CD1c-positive myeloid dendritic cell (primary cell): ENCODE results near the gene SH2D3C.

Experiments
- DNase-seq: peaks from one replicate; pipeline ENCODE4 v3.0.0-alpha.2; 2016; ENCODE audit errors: extremely low spot score

The SH2D3C gene

DNA sequence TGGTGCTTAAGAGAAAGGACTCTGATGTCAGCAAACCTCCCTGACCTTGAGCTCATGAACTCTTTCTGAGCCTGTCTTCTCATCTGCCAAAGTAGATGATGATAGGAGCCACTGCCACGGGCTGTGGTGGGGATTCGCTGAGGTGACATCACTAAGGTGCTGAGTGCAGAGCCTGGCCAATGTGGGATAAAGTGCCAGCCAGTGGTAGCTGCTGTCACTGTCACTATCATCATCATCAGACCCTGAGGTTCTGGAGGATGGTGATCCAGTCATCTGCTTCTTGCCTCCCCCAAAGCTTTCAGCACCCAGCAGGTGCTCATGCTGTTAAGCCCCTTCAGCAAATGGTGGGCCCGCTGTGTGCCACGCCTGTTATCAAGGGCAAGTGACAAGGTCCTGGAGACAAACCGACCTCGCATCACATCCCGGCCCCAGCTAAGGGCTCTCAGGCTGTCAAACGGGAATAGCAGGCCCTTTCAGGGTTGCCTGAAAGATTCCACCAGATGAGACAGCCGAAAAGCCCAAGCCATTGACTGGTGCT, 30.6 kb upstream of the SH2D3C start:
- no peak for DNase-seq

DNA sequence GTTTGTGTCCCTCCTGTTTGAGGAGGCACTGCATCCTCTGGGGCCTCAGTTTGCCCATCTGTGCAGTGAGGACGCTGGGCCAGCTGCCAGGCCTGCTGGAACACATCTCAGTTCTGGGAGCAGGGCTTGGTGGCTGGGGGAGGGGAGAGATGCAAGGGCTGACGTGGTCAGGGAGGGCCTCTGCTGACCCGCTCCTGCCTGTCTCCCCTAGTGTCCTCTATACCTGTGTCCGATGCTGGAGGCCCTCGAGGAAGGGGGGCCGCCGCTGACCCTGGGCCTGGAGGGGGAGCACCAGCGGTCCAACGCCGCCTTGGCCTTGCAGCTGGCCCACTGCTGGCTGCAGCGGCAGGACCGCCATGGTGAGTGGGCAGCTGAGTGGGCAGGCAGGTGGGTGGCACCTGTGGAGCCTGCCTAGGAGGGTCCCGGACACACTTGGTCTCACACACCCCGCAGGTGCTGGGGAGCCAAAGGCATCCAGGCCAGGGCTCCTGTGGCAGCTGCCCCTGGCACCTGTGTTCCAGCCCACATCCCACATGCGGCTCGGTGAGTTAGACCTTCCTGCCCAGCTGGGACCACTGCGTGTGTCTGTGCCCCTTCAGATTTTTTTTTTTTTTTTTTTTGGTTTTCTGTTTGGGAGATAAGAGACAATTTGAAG, 30.0 kb upstream of the SH2D3C start:
- no peak for DNase-seq

DNA sequence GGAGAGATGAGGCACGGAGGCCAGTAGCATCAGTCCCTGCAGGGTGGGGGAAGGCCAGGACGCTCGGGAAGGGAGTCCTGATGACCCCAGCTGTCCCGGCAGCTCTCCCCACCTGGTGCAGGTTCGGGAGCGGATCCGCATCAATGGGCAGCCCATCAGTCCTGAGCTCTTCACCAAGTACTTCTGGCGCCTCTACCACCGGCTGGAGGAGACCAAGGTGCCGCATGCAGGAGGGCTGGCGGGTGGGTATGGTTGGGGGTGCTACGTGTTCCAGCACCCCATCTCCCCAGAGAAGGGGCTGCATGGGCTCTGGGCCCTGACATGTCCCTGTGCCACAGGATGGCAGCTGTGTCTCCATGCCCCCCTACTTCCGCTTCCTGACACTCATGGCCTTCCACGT, 28.4 kb upstream of the SH2D3C start:
- no peak for DNase-seq

DNA sequence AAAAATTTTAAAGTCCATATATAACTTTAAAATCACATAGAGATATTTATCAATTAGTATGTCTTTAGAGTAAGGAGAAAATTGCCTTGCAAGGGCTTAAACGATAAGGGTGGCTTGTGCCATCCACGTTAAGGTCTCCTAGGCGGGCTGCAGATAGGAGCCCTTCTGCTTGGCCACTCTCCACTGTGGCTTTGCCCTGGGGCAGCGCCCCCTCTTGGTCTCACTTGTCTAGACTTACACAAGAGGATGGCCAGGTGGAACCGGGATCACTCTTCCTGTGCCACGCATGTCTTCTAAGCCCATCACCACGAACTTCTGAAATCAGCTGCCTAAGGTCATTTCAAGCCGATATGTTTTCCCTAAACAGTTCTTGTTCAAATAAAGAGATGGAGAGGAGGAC, 27.2 kb upstream of the SH2D3C start:
- DNase-seq: peak; percentile 28

DNA sequence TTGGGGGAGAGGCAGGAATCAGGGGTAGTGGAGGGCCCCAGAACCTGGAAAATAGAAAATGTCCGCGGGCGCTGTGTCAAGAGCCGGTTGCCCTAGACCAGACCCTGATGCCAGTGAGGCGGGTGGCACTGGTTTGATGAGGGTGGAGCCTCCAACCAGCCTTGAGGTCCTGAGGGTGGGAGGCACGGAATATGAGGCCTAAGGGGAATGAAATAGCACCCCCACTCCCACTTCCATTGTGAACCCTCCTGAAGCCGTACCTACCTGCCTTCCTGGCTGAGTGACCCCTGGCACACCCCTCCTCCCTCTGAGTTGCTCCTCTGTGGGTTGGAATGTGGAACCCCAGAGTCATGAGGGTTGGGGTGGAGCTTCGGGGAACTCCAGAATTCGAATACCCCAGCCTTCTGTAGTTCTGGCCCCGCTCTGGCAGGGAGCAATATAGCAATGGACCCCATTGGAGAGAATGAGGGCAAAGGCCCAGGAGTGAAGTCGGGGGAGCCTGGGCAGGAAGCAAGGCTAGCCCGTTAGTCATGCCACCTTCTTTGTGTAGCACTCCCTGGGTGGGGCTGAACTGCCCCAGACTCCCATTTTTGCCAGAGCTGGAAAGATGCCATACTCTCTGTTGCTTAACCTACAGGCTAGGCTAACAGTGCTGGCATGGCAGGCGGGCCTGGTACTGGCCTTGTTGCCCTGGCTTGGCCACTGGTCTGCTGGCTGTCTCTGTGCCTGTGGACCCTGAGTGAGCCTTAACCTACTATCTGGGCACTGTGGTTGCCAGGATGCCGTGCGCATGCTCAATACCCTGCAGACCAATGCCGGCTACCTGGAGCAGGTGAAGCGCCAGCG, 25.3 kb upstream of the SH2D3C start:
- peak; percentile 36 for DNase-seq

DNA sequence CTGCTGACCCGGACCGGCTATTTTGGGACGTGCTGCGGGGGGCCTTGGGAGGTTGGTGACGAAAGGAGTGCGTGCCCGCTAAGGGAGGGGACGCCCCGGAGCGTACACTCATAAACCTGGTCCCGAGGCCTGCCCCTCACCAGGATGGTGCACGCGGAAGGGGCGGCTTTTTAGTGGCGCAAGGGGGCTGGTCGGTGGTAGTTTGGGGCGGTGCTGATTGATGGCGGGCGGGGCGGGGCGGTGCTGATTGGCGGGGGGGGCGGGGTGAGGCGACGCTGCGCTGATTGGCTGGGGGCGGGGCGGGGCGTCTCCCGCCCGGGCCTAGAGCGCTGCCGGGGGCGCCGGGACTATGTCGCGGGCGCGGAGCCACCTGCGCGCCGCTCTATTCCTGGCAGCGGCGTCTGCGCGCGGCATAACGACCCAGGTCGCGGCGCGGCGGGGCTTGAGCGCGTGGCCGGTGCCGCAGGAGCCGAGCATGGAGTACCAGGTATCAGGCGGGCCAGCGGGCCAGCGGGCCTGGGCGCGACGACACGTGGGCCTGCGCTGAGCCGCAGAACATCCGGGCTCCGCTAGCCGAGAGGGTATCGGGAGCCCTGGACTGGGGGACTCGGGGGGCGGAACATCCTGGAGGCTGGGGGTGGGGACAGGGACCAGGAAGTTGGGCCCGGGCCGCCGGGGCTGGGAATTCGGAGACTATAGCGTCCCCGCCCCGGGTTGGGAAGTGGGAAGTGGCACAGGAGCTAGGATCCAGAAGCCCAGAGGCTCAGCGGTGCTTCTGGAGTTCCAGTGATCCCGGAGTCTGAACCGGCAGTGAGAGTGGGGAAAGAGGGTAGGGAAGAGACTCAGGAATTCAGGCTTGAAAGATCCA, 24.3 kb upstream of the SH2D3C start, which contains the start of gene FPGS:
FPGS (plus strand) TSS at position 307 of the 868 bp plus-strand sequence; CDS start at position 350, 43 bp downstream.
- peak; percentile 85 for DNase-seq

DNA sequence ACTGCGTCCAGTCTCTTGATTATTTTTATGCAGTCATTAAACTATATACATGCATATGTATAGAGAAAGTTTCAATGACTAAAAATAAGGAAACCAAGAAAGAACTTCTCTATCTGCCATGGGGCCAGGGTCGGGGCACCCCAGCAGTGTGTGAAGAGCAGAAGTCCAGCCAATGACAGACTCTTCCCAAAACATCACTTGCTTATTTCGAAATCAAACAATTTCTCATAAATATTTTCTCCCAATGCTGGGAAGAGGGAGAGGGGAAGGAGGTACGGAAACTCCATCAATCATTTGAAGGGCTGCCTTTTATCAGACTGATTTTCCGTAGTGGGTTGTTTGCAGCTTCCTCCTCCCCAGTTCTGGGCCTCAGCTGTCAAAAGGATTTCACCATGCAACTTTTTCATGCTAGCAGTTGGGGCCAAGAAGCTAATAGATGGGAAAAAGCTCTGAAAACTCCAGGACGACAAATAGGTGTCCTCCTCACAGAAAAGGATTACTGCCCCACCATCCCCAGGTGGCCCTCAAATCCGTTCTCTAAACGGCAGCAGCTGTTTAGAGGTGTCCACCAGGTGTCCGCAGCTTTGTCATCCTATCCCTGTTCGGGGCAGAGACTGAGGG, 23.6 kb upstream of the SH2D3C start:
- peak; percentile 84 for DNase-seq

DNA sequence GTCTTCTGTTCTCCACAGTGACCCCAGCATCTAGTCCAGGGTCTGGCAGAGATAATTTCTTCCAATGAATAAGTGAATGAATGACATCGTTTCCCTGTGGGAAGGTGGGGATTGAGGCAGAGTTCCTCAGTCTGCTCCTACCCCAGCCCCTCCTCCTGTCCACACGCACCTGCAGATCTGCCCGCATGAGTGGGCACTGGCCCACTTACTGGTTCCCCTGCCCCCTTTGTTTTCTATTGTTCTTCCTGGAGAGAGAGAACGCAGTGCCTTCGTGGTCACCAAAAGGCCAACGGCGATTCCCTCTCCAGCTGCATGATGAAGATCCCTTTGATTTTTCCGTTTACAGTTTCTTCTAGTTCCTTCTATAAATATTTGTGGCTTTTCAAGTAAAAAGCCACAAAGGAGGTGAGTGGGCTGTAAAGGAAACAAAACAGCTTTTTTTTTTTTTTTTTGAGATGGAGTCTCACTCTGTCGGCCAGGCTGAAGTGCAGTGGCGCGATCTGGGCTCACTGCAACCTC, 18.4 kb upstream of the SH2D3C start:
- peak; percentile 40 for DNase-seq

DNA sequence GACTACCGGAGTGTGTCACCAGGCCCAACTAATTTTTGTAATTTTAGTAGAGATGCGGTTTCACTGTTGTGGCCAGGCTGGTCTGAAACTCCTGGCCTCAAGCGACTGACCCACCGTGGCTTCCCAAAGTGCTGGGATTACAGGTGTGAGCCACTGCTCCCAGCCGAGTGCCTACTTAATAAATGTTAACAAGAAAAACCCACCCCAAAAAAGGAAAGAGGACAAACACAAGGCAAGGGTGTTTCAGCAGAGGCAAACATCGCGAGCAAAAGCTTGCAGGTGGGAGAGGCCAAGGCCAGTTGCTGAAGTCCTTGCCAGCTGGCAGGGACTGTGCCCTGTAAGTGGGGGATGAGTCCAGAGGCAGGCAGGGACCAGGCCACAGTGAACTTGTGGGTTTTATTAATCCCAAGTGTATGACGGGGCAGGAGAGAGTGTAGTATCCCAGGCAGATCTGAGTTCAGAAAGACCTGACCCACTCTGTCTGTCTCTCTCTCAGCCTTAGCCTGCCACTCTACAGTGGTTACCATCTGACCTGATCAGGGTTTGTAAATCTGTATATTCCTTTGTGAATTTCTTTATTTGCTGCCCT, 17.9 kb upstream of the SH2D3C start:
- no peak for DNase-seq

DNA sequence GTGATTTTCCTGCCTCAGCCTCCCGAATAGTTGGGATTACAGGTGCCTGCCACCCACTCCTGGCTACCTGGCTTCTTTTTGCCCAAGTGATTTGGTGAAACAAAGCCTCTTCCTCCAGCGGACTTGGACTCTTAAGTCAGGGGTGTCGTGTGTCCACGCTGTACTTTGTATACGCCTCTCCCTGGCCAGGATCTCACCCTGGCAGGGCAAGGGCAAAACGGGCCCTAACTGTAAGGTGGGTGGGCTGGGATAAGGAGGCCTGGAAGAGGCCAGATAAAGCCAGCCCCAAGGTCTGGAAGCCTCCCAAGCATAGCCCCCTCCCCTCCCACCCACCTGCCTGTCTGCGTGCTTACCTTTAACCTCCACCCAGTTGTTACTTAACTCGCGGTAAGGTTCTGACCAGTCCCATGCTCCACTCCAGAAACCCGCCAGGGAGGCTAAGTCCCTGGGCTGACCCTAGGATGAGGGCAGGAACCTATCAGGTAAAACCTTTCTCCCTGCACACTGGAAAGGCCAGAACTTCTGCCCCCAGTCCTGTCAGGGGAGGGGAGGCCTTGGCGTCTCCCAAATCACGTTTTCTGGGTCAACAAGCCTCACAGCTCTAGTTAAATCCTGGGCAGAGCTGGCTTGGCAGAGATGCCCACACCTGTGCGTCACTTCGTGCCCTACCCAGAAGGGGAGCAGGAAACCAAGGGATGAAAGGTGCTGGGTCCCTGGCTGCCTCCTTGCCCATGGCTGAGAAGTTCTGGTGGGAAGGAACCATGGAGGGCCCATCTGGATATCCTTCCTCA, 15.7 kb upstream of the SH2D3C start:
- DNase-seq: no peak

DNA sequence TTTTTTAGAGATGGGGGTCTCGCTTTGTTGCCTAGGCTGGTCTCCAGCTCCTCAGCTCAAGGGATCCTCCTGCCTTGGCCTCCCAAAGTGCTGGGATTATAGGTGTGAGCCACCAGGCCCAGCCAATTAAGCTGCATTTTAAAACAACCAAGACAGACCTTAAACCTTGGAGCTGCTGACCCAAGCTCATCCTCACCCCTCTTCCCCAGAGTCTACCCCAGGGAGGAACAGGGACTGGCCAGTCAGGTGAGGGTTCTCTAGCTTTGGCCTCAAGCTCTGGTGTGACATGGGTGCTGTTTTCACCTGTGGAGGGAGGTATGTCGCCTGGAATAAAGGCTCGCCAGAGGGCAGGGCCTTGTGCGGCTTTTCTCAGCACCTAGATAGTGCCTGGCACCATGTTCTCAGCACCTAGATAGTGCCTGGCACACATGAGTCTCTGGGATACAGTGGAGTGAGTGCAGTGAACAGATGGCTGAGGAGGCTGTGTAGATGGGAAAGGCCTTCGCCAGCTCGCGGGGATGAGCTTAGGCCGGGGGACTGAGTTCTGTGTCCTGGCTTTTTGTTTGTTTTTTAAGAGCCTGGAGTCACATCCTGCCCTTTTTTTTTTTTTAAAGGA, 14.7 kb upstream of the SH2D3C start:
- DNase-seq: no peak

DNA sequence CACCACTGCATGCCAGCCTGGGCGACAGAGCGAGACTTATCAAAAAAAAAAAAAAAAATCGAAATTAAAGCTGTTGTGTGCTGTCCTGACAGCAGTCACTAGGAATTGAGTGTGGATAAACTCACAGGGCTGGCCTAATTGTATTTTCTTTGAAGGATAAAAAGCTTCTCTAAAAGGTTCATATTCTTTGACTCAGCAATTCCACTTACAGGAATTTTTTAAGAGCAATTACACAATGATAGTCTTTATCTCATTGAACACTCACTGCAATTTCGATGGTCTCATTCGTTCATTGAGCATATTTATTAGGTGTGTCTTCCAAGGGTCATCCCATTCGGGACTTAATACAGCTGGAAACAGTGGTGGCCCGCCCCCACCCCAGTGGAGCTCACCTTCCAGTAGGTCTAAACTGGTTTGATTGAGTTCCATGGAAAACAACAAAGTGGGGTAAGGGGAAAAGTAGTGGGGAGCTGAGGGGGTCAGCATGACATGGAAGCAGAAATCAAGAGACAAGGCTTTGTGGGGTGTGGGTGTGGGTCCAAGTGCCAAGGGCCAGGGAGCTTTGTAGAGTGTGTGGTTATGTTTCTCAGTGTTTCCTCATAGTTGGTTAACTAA, 14.1 kb upstream of the SH2D3C start:
- no peak for DNase-seq

DNA sequence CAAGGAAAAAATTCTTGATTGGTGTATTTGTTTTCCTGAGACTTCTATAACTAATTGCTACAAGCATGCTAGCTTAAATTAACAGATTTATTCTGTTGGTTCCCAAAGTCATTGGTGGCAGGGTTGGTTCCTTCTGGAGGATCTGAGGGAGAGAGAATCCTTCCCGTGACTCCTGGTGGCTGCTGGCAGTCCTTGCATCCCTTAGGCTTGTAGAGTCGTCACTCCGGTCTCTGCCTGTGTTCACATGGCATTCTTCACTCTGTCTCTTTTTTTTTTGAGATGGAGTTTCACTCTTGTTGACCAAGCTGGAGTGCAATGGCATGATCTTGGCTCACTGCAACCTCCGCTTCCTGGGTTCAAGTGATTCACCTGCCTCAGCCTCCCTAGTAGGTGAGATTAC, 12.6 kb upstream of the SH2D3C start:
- DNase-seq: no peak

DNA sequence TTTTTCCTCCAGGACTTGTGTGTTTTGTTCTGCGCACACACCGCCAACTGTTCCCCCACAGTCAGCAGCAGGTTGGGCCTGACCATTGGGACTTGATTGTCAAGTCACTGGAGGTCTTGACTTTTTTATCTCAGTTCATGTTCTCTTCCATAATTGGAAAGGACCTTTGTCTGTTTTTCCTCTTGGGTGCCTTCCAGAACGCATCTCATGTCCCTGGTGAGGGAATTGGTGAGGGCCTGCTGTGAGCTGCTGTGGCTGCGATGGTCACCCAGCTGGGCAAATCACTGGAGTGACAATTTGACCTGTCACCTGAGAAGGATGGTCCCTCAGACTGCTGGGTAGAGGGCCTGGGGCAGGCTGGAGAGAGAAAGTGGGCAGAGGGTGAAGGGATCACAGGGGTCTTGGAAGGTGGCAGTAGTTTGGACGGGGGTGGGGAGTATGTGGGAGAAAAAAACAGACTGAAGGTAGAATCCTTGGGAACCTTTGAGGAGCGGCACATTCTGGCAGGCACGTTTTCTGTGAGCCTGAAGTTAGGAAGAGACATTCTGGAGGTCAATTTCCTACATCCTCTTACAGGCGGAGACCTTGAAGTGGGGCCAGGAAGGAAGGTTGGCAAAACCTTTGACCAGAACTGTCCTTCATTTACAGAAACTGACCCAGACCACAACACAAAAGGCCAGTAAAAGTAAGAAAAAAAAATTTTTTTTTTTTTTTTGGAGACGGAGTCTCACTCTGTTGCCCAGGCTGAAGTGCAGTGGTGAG, 11.8 kb upstream of the SH2D3C start:
- no peak for DNase-seq

DNA sequence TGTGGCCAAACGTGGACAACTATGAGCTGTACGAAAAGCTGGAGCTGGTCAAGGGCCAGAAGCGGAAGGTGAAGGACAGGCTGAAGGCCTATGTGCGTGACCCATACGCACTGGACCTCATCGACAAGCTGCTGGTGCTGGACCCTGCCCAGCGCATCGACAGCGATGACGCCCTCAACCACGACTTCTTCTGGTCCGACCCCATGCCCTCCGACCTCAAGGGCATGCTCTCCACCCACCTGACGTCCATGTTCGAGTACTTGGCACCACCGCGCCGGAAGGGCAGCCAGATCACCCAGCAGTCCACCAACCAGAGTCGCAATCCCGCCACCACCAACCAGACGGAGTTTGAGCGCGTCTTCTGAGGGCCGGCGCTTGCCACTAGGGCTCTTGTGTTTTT, 10.7 kb upstream of the SH2D3C start:
- DNase-seq: no peak

DNA sequence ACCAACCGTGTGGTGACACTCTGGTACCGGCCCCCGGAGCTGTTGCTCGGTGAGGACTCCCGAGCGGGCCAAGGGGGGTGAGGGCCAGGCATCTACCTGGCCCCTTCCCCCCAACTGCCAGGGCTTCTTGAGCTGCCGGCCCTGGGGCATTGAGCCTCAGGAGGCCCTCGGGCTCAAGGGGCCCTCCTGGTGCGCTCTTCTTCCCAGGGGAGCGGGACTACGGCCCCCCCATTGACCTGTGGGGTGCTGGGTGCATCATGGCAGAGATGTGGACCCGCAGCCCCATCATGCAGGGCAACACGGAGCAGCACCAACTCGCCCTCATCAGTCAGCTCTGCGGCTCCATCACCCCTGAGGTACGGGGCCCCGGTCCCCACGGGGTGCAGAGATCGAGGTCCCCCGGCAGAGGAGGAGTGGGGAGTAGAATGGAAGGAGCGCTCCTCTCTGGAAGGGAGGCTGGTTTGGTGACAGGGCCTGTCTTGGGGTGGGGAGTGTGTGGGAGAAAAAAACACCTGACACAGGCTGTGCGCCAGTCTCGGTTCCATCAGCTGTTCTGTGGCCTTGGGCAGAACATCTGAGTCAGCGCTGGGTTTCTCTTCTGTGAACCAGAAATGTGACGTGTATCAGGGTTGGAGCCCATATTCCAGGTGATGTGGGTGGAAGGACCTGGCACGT, 10.0 kb upstream of the SH2D3C start:
- no peak for DNase-seq

DNA sequence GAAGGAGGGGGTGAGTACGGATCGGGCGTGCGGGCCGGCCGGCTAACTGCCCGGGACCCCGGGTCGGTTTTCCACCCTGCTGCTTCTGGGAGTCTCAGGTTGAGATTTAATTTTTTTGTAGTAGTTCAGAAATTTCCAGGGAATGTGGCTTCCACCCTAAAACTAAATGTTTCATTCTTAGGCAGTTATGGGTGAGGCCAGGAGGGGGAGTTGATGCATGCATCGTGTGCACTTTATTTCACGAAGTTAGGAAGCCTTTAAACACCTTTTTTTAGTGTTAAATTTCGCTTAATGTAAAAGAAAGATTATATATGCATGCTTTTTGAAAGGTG, 8.3 kb upstream of the SH2D3C start:
- peak; percentile 16 for DNase-seq
